Measurements from ENCODE around the gene SETD6. TPM values are rescaled to one million over a fixed set of nuclear protein-coding genes. Genes with fewer than 3 reads are reported as not detected.

SETD6 gene
- total and polyA plus RNA-seq, 2 donors (not counting 1 experiment from before 2014, with no cell fraction given), result 7.2 to 7.9 TPM

GRCh38 chr16:58516768-58517107 is 1.4 kb downstream of the SETD6 start:
- TF ChIP-seq EZH2 (IDR thresholded peaks at IDR 0.05; ENCODE audit: low read length, missing control alignments), result no peak
- TF ChIP-seq CTCF (conservative IDR thresholded peaks at IDR 0.05 in 1 of 2, IDR thresholded peaks at IDR 0.05 in 1 of 2; ENCODE audit: low read depth in 1 of 2, low read length in 2 of 2), result no peak
- peaks cover 5% of the 10 kb centered on the region for H3K36me3 ChIP-seq (ENCODE audit: control insufficient read depth, insufficient read depth, low read length)

GRCh38 chr16:58518083-58518979 is 3.0 kb downstream of the SETD6 start:
- no peak overlapping the region for H3K4me3 ChIP-seq (replicated peaks in 1 of 4; ENCODE audit: control extremely low read depth in 1 of 4, insufficient read depth in 1 of 4, low read depth in 3 of 4, low read length in 4 of 4)
- H3K4me2 ChIP-seq (ENCODE audit: extremely low read depth, insufficient read depth, low read length), result no peak overlapping the region
- no peaks in the 10 kb centered on the region for H4K20me1 ChIP-seq (ENCODE audit: control insufficient read depth, extremely low read depth, insufficient read depth, low read length)
- no peaks in the 10 kb centered on the region for H3K27me3 ChIP-seq (ENCODE audit: control insufficient read depth, insufficient read depth, low read length)
- peaks cover 2% of the 10 kb centered on the region for H3K4me1 ChIP-seq (ENCODE audit: control insufficient read depth, extremely low read depth, insufficient read depth, low read length)
- H3K79me2 ChIP-seq (ENCODE audit: control insufficient read depth, insufficient read depth, low read length), result no peaks in the 10 kb centered on the region
- H3K27ac ChIP-seq (ENCODE audit: insufficient read depth, low read length), result no peak overlapping the region
- TF ChIP-seq EZH2 (IDR thresholded peaks at IDR 0.05; ENCODE audit: low read length, missing control alignments) (no peak), CTCF (conservative IDR thresholded peaks at IDR 0.05 in 1 of 2, IDR thresholded peaks at IDR 0.05 in 1 of 2; ENCODE audit: low read depth in 1 of 2, low read length in 2 of 2) (no peak)
- H3K9me3 ChIP-seq (ENCODE audit: control insufficient read depth, insufficient read depth, low read depth, low read length), result no peaks in the 10 kb centered on the region
- no peak overlapping the region for H3K9ac ChIP-seq (ENCODE audit: insufficient read depth, low read length)
- peaks cover 10% of the 10 kb centered on the region for H3K36me3 ChIP-seq (ENCODE audit: control insufficient read depth, insufficient read depth, low read length)
- no peak for DNase-seq (ENCODE audit: low read depth in 2 of 2)
- no peak overlapping the region for H2AFZ ChIP-seq (ENCODE audit: low read length)

More at GRCh38 chr16:58516768-58517107, 1.4 kb downstream of the SETD6 start:
- no peak for DNase-seq (ENCODE audit: low read depth in 2 of 2)
- Histone ChIP-seq H3K27me3 (ENCODE audit: control insufficient read depth, insufficient read depth, low read length) (no peaks in the 10 kb centered on the region), H3K79me2 (ENCODE audit: control insufficient read depth, insufficient read depth, low read length) (no peaks in the 10 kb centered on the region), H4K20me1 (ENCODE audit: control insufficient read depth, extremely low read depth, insufficient read depth, low read length) (no peaks in the 10 kb centered on the region), H2AFZ (ENCODE audit: low read length) (no peak overlapping the region), H3K27ac (ENCODE audit: insufficient read depth, low read length) (no peak overlapping the region), H3K9me3 (ENCODE audit: control insufficient read depth, insufficient read depth, low read depth, low read length) (no peaks in the 10 kb centered on the region), H3K4me1 (ENCODE audit: control insufficient read depth, extremely low read depth, insufficient read depth, low read length) (peaks cover 2% of the 10 kb centered on the region), H3K4me3 (replicated peaks in 1 of 4; ENCODE audit: control extremely low read depth in 1 of 4, insufficient read depth in 1 of 4, low read depth in 3 of 4, low read length in 4 of 4) (peak overlapping the region in 1 of 4 experiments; percentile 4), H3K4me2 (ENCODE audit: extremely low read depth, insufficient read depth, low read length) (no peak overlapping the region), H3K9ac (ENCODE audit: insufficient read depth, low read length) (no peak overlapping the region)

- Histone ChIP-seq H2AFZ (ENCODE audit: low read length) (no peak overlapping the region), H3K27ac (ENCODE audit: insufficient read depth, low read length) (no peak overlapping the region), H3K9me3 (ENCODE audit: control insufficient read depth, insufficient read depth, low read depth, low read length) (no peaks in the 10 kb centered on the region), H3K27me3 (ENCODE audit: control insufficient read depth, insufficient read depth, low read length) (no peaks in the 10 kb centered on the region), H3K9ac (ENCODE audit: insufficient read depth, low read length) (no peak overlapping the region), H3K4me3 (replicated peaks in 1 of 4; ENCODE audit: control extremely low read depth in 1 of 4, insufficient read depth in 1 of 4, low read depth in 3 of 4, low read length in 4 of 4) (no peak overlapping the region), H3K36me3 (ENCODE audit: control insufficient read depth, insufficient read depth, low read length) (peaks cover 10% of the 10 kb centered on the region), H4K20me1 (ENCODE audit: control insufficient read depth, extremely low read depth, insufficient read depth, low read length) (no peaks in the 10 kb centered on the region), H3K79me2 (ENCODE audit: control insufficient read depth, insufficient read depth, low read length) (no peaks in the 10 kb centered on the region), H3K4me1 (ENCODE audit: control insufficient read depth, extremely low read depth, insufficient read depth, low read length) (peaks cover 2% of the 10 kb centered on the region), H3K4me2 (ENCODE audit: extremely low read depth, insufficient read depth, low read length) (no peak overlapping the region)
- no peak for DNase-seq (ENCODE audit: low read depth in 2 of 2)
- TF ChIP-seq EZH2 (IDR thresholded peaks at IDR 0.05; ENCODE audit: low read length, missing control alignments) (no peak), CTCF (conservative IDR thresholded peaks at IDR 0.05 in 1 of 2, IDR thresholded peaks at IDR 0.05 in 1 of 2; ENCODE audit: low read depth in 1 of 2, low read length in 2 of 2) (no peak)
These were observed 3.7 kb downstream of the SETD6 start for GRCh38 chr16:58518980-58519368.
